K562 (cell line): Measurements from ENCODE around the gene DBH. TPM values are rescaled to one million over a fixed set of nuclear protein-coding genes. Genes with fewer than 3 reads are reported as not detected.

Experiments used
- ATAC-seq: fragments of 200-7000 bp; cut with Tn5 transposase; 3 replicates; pipeline ENCODE4 v1.9.1; 2020; ENCODE audit warnings: moderate library complexity
- BruUV-seq: library from RNA; stranded (reverse); fragments of 400-500 nt; replicated peaks from 2 replicates; lab custom pipeline; 2021; lab: Mats Ljungman, UMichigan
- CTCF ChIA-PET: fragments of 300-600 bp; formaldehyde crosslinking; extraction: SDS; loops from one replicate; lab custom pipeline; 2021; ENCODE audit warnings: low intra/inter-chr PET ratio; lab: Yijun Ruan, JAX
- POLR2A ChIA-PET: fragments of 300-600, 350-650 bp; sonication (Branson Sonifier 250); formaldehyde crosslinking; extraction: SDS; loops from one replicate; lab custom pipeline; 2021; ENCODE audit warnings: antibody characterized with exemption, inconsistent platforms; lab: Yijun Ruan, JAX
- DNase-seq, 4 experiments: peaks; one replicate each; pipeline versions ENCODE4 v3.0.0 to v3.0.0-alpha.2; 2011 to 2018; ENCODE audit warnings: low spot score in 3 of 4, mixed read lengths in 3 of 4; ENCODE audit errors: extremely low read depth in 1 of 4
- FAIRE-seq: peaks from 2 replicates; lab custom pipeline; 2011; peaks lifted over from hg19 to GRCh38; lab: Jason Lieb, UNC
- H2AFZ ChIP-seq: 2 replicates; pipeline ENCODE4 v1.6.0; 2011; ENCODE audit warnings: low read depth, low read length, control low read depth, inconsistent platforms
- H3K27ac ChIP-seq: fragments of 200-600 bp; 3 replicates; pipeline ENCODE4 v1.8.0; 2011; ENCODE audit warnings: low read depth, mild to moderate bottlenecking, control low read depth, inconsistent platforms, low read length, moderate library complexity, mixed read lengths; ENCODE audit errors: extremely low read depth
- H3K27me3 ChIP-seq, 2 experiments: fragments of 300-600 bp in 1 of 2; 2 replicates in 1 of 2; 3 replicates in 1 of 2; pipeline versions ENCODE4 v1.6.0 to v1.8.0; 2011; ENCODE audit warnings: inconsistent platforms in 2 of 2, low read length in 2 of 2, mild to moderate bottlenecking in 1 of 2, mixed read lengths in 1 of 2, moderate library complexity in 1 of 2; ENCODE audit not compliant: control insufficient read depth in 2 of 2, insufficient read depth in 2 of 2
- H3K36me3 ChIP-seq: fragments of 300-600 bp; 3 replicates; pipeline ENCODE4 v1.8.0; 2011; ENCODE audit warnings: mild to moderate bottlenecking, low read length, inconsistent platforms; ENCODE audit not compliant: control insufficient read depth, insufficient read depth
- H3K4me1 ChIP-seq, 2 experiments: fragments of 200-600 bp in 1 of 2; replicated peaks in 1 of 2; 2 replicates in 1 of 2; 3 replicates in 1 of 2; pipeline versions ENCODE4 v1.5.1 to v1.8.0; 2011; ENCODE audit warnings: inconsistent platforms in 2 of 2, low read length in 2 of 2, mild to moderate bottlenecking in 1 of 2, mixed read lengths in 1 of 2, moderate library complexity in 1 of 2; ENCODE audit not compliant: control insufficient read depth in 2 of 2, insufficient read depth in 2 of 2
- H3K4me2 ChIP-seq: 2 replicates; pipeline ENCODE4 v1.6.1; 2011; ENCODE audit warnings: low read length, control low read depth, inconsistent platforms, mixed read lengths; ENCODE audit not compliant: insufficient read depth
- H3K4me3 ChIP-seq: fragments of 200-600 bp; sonication (generic), shearing (Covaris generic); 2 replicates; pipeline ENCODE4 v1.5.1; 2016; ENCODE audit warnings: control low read depth, inconsistent platforms
- H3K79me2 ChIP-seq: fragments of 200-600 bp; 3 replicates; pipeline ENCODE4 v1.8.0; 2011; ENCODE audit warnings: low read length, inconsistent platforms; ENCODE audit not compliant: control insufficient read depth, insufficient read depth
- H3K9ac ChIP-seq, 2 experiments: 2 replicates each; pipeline versions ENCODE4 v1.6.0 to v1.6.1; 2011; ENCODE audit warnings: low read depth in 2 of 2, low read length in 2 of 2, control low read depth in 1 of 2, inconsistent platforms in 1 of 2, mild to moderate bottlenecking in 1 of 2, mixed read lengths in 1 of 2; ENCODE audit not compliant: insufficient read depth in 1 of 2
- H3K9me1 ChIP-seq: one replicate; pipeline ENCODE4 v1.6.0; 2011; ENCODE audit warnings: inconsistent platforms, mild to moderate bottlenecking, low read length, moderate library complexity; ENCODE audit not compliant: control insufficient read depth, insufficient read depth
- H3K9me3 ChIP-seq: replicated peaks from 2 replicates; pipeline ENCODE4 v1.5.1; 2011; ENCODE audit warnings: low read depth, low read length, inconsistent platforms; ENCODE audit not compliant: control insufficient read depth, insufficient read depth
- H4K20me1 ChIP-seq: replicated peaks from 2 replicates; pipeline ENCODE4 v1.6.1; 2011; ENCODE audit warnings: low read length, inconsistent platforms, mixed read lengths; ENCODE audit not compliant: control insufficient read depth, insufficient read depth
- BACH1 ChIP-seq: fragments of 200-800 bp; sonication (Bioruptor generic); IDR thresholded peaks from 2 replicates; pipeline ENCODE4 v1.6.1; 2016; ENCODE audit warnings: missing genetic modification characterization, missing compliant biosample characterization
- CBFB ChIP-seq: sonication (generic); formaldehyde crosslinking; IDR thresholded peaks from 2 replicates; pipeline ENCODE4 v1.4.0; 2020; ENCODE audit warnings: mild to moderate bottlenecking, missing genetic modification reagents
- EGR1 ChIP-seq: fragments of 450-650 bp; conservative IDR thresholded peaks from 2 replicates; pipeline ENCODE4 v1.6.1; 2017; ENCODE audit warnings: mild to moderate bottlenecking
- ESRRA ChIP-seq: fragments of 450-650 bp; IDR thresholded peaks from 2 replicates; pipeline ENCODE4 v1.6.1; 2014; ENCODE audit warnings: low read depth, mild to moderate bottlenecking, moderate library complexity, borderline replicate concordance
- HLTF ChIP-seq: fragments of 450-650 bp; IDR thresholded peaks from 2 replicates; pipeline ENCODE4 v1.6.1; 2016
- MEF2D ChIP-seq: conservative IDR thresholded peaks from 2 replicates; pipeline ENCODE4 v1.6.1; 2016; ENCODE audit warnings: low read depth, missing genetic modification characterization, missing compliant biosample characterization
- REST ChIP-seq, 2 experiments: fragments of 450-650 bp; formaldehyde crosslinking in 1 of 2; IDR thresholded peaks; 2 replicates each; pipeline versions ENCODE4 v1.4.0 to v1.6.1; 2014 to 2020; ENCODE audit warnings: mild to moderate bottlenecking in 2 of 2, borderline replicate concordance in 1 of 2, low read depth in 1 of 2
- TAF9B ChIP-seq: fragments of 450-650 bp; IDR thresholded peaks from 2 replicates; pipeline ENCODE4 v1.6.1; 2018; ENCODE audit warnings: mild to moderate bottlenecking; ENCODE audit not compliant: partially characterized antibody
- TRIM25 ChIP-seq: fragments of 450-650 bp; IDR thresholded peaks from 2 replicates; pipeline ENCODE4 v1.7.0; 2016; ENCODE audit warnings: borderline replicate concordance
- ZNF644 ChIP-seq: fragments of 200-800 bp; sonication (Bioruptor generic); IDR thresholded peaks from 2 replicates; pipeline ENCODE4 v1.6.1; 2016; ENCODE audit warnings: low read depth, missing genetic modification characterization, missing compliant biosample characterization
- ZNF778 ChIP-seq: fragments of 450-650 bp; formaldehyde crosslinking; IDR thresholded peaks from 2 replicates; pipeline ENCODE4 v1.4.0; 2020; ENCODE audit warnings: mild to moderate bottlenecking, moderate library complexity
- WGBS: fragments of 100-300 bp; shearing (Covaris generic); methylation state at CpG from one replicate; pipeline ENCODE4 v1.1.6; 2016; ENCODE audit warnings: low coverage, mixed read lengths; ENCODE audit not compliant: insufficient coverage; ENCODE audit errors: missing lambda C conversion rate; 5-methylcytosine and 5-hydroxymethylcytosine counted together
- in situ Hi-C: fragments of 300-500 bp; cut with MboI; formaldehyde crosslinking; loops from 4 replicates; pipeline ENCODE4 v1.15.0; 2018; ENCODE audit warnings: inconsistent platforms, mixed read lengths
- intact Hi-C: fragments of 100-400 bp; cut with micrococcal nuclease; formaldehyde crosslinking; loops from 2 replicates; pipeline ENCODE4 v1.14.2; 2022
- polyA plus RNA-seq, 8 experiments: library from polyadenylated mRNA; depleted of rRNA in 4 of 8; stranded (reverse) in 5 of 8; unstranded in 3 of 8; fragments of >200 nt; fragmentation: Nextera tagmentation in 2 of 8; fragmentation: Illumina TruSeq in 1 of 8; extraction: Ambion mirVana in 2 of 8; extraction: Trizol in 1 of 8; gene quantifications; 2 replicates each; pipeline versions ENCODE4 v1.2.1 to v1.2.3, GENCODE V29; 2011 to 2014; ENCODE audit warnings: inconsistent platforms in 1 of 8, missing spikeins in 1 of 8
- total RNA-seq, 7 experiments: library from RNA; depleted of rRNA in 6 of 7; stranded (reverse); fragments of >200 nt in 6 of 7; fragmentation: Illumina TruSeq in 2 of 7; extraction: Trizol in 2 of 7; gene quantifications; 2 replicates each; pipeline versions ENCODE4 v1.2.1 to v1.2.3, GENCODE V29; 2011 to 2021; ENCODE audit warnings: low replicate concordance in 1 of 7

Gene DBH
- total and polyA plus RNA-seq, 9 of the 15 experiments (the other 6 are each of a cell fraction or from before 2014, with no cell fraction given) = not detected

- no peaks in the 10 kb centered on the region for H3K36me3 ChIP-seq
- in situ Hi-C loops = no loop called here
- intact Hi-C loops = no loop called here
- no peaks in the 10 kb centered on the region for H3K9me1 ChIP-seq
- H3K27me3 ChIP-seq = peaks cover 20 to 48% of the 10 kb centered on the region in 2 experiments
- POLR2A ChIA-PET = interaction anchor here (0.8 kb wide), 1 partner anchor 17 kb away, joined by 3 read pairs; no protein-coding TSS in a partner anchor
- H3K27ac ChIP-seq = no peak overlapping the region
- H2AFZ ChIP-seq = no peak overlapping the region
- WGBS = 4% methylated on average over 11 of the region's 12 CpGs
- H3K9ac ChIP-seq = no peak overlapping the region
- CTCF ChIA-PET = no interaction called here
- H3K4me3 ChIP-seq = no peak overlapping the region
- no peaks in the 10 kb centered on the region for H3K9me3 ChIP-seq
- FAIRE-seq (no peak), ATAC-seq (no peak), DNase-seq (no peak)
- H3K4me1 ChIP-seq = peaks cover 0 to 4% of the 10 kb centered on the region in 2 experiments; a peak in 2 of 5 replicates
- no TSS peak for BruUV-seq
- no peaks in the 10 kb centered on the region for H3K79me2 ChIP-seq
- H4K20me1 ChIP-seq = peaks cover 12% of the 10 kb centered on the region
- H3K4me2 ChIP-seq = no peak overlapping the region
- TF ChIP-seq ZNF644 (no peak), HLTF (no peak), REST (IDR thresholded peaks at IDR 0.05; ENCODE audit: borderline replicate concordance) (no peak), REST (CRISPR knock-in tag; IDR thresholded peaks at IDR 0.05; ENCODE audit: low read depth) (no peak), BACH1 (tag) (no peak), MEF2D (tag) (no peak), ZNF778 (no peak), ESRRA (no peak), TRIM25 (no peak), CBFB (CRISPR knock-in tag) (no peak), EGR1 (no peak), TAF9B (no peak)
Measured at GRCh38 chr9:133696071-133696472, 59.9 kb downstream of the DBH start.
